NCI-H1436 (cell line): Measurements from ENCODE around the gene NEDD4.
A peak's percentile ranks its signal among the peaks of the same experiment; 100 is the strongest.
"Not testable (repeated sequence)": the region's sequence is repeated elsewhere in the genome, so short reads cannot be mapped to it uniquely, and the experiment has no call there.

Experiments
- DNase-seq: peaks from one replicate; lab custom pipeline; 2025; lab: John Stamatoyannopoulos, UW

The NEDD4 gene

GRCh38 chr15:55893852-55894251 is 99.6 kb downstream of the NEDD4 start:
- DNase-seq: no peak

DNA sequence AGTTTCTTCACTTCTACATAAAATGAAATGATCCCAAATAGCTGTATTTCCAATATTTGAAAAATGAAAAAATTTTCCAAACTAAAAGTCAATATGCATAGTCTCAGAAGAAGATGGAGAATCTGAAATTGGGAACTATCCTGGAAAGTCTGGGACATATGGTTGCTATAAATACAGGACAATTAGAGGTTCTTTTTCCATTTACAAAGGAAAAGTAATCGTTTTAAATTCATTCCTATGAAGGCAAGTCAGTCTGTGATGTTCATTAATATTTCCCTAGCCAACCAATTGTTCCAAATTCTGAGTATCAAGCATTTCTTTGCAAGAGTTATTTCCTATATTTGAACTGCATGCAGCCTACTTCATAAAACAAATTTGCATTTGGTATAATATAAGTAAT is 102.2 kb downstream of the NEDD4 start:
- DNase-seq: no peak

GRCh38 chr15:55884223-55884622 is 109.2 kb downstream of the NEDD4 start:
- no peak for DNase-seq

- DNase-seq: no peak
Measured at GRCh38 chr15:55879181-55879580, 114.2 kb downstream of the NEDD4 start.

DNA sequence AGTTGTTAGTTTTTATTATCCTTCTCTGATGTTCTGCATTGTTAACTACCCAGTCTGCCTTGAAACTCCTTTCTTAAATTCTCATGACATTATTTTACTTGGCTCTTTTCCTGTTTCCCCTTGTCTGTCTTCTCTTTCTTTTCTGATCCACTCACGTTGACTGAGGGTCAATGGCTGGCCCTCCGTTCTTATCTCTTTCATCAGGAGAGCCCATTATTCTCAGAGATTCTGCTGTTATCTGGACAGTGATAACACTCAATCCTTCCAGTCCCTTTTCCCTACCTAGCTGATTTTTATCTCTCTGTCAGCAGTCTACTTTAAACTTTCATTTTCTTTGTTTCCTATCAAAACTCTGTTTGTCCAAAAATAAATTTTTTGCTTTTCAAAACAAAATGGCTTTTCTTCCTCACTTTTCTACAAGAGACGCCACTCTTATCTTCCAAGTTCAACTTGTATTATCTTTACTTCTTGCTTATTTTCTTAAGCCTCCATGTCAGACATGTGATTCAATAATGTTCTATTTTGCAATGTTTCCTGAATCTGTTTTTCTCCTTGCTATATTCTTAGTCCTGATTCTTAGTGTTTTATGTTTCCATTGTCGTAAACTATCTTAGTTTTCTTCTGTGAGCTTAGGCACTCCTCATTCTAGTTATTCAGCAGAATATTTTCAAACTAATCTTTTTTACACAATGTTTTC is 120.2 kb downstream of the NEDD4 start:
- no peak for DNase-seq

DNA sequence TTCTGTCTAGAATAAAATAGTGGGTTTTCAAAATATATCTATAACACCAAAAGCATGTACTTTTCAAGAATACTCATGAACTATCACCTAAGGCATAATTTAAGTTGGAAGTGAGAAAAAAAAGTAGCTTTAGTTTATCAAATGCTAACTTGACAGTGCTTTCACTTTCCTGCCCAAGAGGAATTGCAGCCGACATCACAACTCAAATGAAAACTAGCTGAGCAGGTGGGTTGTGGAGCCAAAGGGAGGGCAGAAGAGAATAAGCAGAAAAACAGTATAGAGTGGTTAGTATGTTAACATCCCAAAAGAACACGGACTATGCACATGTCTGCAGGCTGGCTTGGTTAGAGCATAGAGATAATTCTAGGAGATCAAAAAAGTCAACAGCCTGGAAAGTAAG is 120.9 kb downstream of the NEDD4 start:
- no peak for DNase-seq

DNA sequence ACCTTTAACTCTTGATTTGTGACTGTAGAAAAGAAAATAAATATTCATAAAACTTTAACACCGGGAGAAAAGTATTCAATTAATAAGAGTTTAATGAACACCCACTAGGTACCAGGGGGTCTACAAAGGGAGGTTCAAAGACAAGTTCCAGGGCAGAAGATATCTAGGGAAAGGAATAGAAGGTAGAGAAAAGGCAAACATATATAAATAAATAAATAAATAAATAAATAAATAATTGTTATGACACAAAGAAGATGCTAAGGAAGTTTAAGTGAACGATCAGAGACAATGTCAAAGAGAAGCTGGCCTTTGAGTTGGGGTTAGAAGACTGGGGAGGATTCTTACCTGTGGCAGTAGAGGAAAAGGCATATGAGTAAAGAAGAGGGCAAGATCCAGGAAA is 123.8 kb downstream of the NEDD4 start:
- DNase-seq: no peak

- no peak for DNase-seq
Measured at GRCh38 chr15:55868707-55869106, 124.7 kb downstream of the NEDD4 start.

DNA sequence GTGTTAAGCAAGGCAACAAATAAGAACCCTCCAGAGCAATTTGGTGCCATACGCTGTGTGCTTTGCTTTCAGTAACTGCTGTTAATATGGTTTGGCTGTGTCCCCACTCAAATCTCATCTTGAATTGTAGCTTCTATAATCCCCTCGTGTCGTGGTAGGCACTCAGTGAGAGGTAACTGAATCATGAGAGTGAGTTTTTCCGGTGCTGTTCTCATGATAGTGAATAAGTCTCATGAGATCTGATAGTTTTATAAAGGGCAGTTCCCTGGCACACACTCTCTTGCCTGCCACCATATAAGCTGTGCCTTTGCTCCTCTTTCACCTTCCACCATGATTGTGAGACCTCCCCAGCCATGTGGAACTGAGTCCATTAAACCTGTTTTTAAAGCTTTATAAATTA is 125.1 kb downstream of the NEDD4 start:
- not testable (repeated sequence) for DNase-seq

DNA sequence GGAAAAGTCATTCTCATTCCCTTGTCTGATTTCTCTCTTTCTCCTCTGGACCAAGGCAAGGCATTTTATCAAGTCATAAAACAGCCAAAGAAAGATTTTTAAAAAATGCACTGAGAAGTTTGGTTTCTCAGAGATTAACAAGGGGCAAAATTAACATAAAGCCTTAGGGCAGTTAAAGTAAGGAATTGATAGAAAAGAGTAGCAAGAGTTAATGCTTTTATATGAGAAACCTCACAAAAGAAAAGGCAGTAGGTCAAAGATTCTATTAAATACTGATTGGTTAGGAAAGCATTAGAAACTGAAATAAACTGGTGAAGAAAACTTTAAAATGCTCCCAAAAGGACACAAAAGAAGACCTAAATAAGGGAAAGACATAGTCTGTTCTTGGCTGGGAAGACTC is 129.5 kb downstream of the NEDD4 start:
- no peak for DNase-seq

- DNase-seq: no peak
Measured at GRCh38 chr15:55861115-55861514, 132.3 kb downstream of the NEDD4 start.

DNA sequence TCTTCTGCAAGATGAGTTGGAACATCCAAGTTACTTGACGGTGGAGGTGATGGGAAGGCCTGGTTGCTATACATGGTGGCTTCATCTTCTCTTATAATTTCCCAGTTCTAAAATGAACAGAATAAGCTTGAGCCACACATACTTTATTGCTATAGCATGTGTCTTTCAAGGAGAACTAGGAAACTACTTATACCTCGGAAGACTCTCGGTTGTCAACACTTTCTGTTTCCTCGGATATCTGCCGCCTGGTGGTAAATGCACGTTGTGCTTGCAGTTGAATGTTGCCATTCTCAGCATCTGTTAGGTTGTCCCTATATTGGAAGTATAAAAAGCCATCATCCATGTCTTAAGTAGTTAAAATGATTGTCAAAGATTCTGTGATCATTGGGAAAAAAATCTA is 132.9 kb downstream of the NEDD4 start:
- no peak for DNase-seq

GRCh38 chr15:55859681-55860080 is 133.7 kb downstream of the NEDD4 start:
- DNase-seq: no peak

GRCh38 chr15:55858661-55859060 is 134.8 kb downstream of the NEDD4 start:
- DNase-seq: no peak

GRCh38 chr15:55856506-55857164 is 136.8 kb downstream of the NEDD4 start:
- DNase-seq: no peak

DNA sequence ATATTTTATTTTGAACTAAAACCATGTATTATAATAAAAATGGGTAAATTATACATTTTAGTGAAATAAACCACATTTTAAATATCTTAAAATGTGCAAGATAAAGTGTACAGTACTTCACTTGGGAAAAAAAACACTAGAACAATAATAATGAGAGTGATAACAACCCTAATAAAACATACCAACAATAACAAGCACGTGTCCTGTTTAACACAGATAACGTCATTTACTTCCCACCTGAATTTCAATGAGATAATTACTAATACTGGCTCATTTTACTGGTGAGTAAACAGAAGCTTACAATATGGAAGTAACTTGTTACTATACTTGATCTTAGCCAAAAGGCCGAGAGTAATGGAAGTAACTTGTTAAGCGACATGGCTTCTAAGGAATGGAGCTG is 140.3 kb downstream of the NEDD4 start:
- DNase-seq: no peak

GRCh38 chr15:55846116-55846707 is 147.2 kb downstream of the NEDD4 start:
- peak; percentile 51 for DNase-seq

DNA sequence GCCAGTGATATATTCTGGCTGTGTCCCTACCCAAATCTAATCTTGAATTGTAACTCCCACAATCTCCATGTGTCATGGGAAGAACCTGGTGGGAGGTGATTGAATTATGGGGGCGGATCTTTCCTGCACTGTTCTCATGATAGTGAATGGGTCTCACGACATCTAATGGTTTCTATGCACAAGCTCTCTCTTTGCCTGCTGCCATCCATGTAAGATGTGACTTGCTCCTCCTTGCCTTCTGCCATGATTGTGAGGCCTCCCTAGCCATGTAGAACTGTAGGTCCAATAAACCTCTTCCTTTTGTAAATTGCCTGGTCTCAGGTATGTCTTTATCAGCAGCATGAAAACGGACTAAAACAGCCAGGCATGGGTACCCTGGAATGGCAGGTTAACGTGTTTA is 150.5 kb downstream of the NEDD4 start:
- not testable (repeated sequence) for DNase-seq

DNA sequence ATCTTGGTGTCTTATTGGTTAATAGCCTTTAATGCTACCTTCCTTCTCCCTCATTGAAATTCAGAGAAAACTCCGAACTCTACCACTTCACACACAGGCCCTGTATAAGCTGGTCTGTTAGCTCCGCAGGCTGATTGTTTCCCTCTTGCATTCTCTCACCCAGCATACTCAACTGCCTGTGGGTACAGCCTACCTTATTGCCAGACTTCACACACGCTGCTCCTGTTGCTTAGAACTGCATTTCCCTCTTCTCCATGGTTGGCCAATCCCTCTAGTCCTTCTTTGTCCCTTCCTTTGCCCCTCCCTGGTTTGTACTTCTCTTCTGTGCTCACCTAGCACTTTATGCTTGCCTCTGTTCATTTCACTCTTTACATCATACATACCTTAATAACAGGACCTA is 157.5 kb downstream of the NEDD4 start:
- DNase-seq: no peak

- no peak for DNase-seq
Measured at GRCh38 chr15:55834331-55834730, 159.1 kb downstream of the NEDD4 start.

DNA sequence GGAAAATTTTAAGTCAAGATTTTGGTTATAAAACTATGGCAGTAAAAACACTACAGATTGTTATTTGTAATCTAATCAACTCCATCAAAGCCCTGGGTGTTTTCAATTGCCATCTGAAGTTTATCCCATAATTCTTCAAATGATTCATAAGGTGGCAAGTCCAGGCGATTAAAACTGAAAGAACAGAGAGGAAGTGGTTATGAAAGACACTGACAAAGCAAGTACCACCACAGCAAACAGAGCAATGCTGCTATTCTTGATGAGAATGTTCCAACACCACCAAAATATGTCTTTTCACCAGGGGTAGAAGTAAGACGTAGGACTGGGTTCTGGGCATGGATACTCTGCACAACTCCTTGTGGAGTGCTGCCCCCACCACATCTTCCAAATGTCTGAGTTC is 163.6 kb downstream of the NEDD4 start:
- DNase-seq: no peak

- DNase-seq: no peak
Measured at GRCh38 chr15:55827955-55828354, 165.5 kb downstream of the NEDD4 start.

- DNase-seq: no peak
Measured at GRCh38 chr15:55827204-55827603, 166.2 kb downstream of the NEDD4 start.
